Stimulated activated CD8-positive, alpha-beta memory T cell treated with anti-CD3 and anti-CD28 coated beads, Interleukin-4, amount 100 ng/mL, for 48 hours (primary cell): ENCODE results near the gene SPATS1.
"Not testable (repeated sequence)": the region's sequence is repeated elsewhere in the genome, so short reads cannot be mapped to it uniquely, and the experiment has no call there.

ENCODE experiments used
- DNase-seq: peaks from one replicate; pipeline ENCODE4 v3.0.0-alpha.2; 2020

SPATS1 gene

GRCh38 chr6:44311767-44312166, 30.7 kb upstream of the SPATS1 start:
- DNase-seq: no peak

- peak; percentile 99 for DNase-seq
These were observed 29.3 kb upstream of the SPATS1 start, which contains the start of gene AARS2 for GRCh38 chr6:44312901-44313788. AARS2 (minus strand) TSS chr6:44313347; CDS start chr6:44313323, 24 bp downstream.

- not testable (repeated sequence) for DNase-seq
These were observed 27.8 kb upstream of the SPATS1 start for GRCh38 chr6:44314657-44315056.

GRCh38 chr6:44315516-44315915, 26.9 kb upstream of the SPATS1 start:
- no peak for DNase-seq

GRCh38 chr6:44315951-44316350, 26.5 kb upstream of the SPATS1 start:
- DNase-seq: no peak

- no peak for DNase-seq
These were observed 26.0 kb upstream of the SPATS1 start for GRCh38 chr6:44316481-44316880.

GRCh38 chr6:44317136-44317631, 25.3 kb upstream of the SPATS1 start:
- not testable (repeated sequence) for DNase-seq

GRCh38 chr6:44321210-44321609, 21.2 kb upstream of the SPATS1 start:
- DNase-seq: no peak

- DNase-seq: no peak
These were observed 15.4 kb upstream of the SPATS1 start for GRCh38 chr6:44327096-44327495.

- DNase-seq: no peak
These were observed 14.7 kb upstream of the SPATS1 start for GRCh38 chr6:44327760-44328159.

- not testable (repeated sequence) for DNase-seq
These were observed 14.2 kb upstream of the SPATS1 start for GRCh38 chr6:44328203-44328602.

GRCh38 chr6:44329858-44330257, 12.6 kb upstream of the SPATS1 start:
- no peak for DNase-seq

- DNase-seq: no peak
These were observed 9.9 kb upstream of the SPATS1 start for GRCh38 chr6:44332585-44332984.

- no peak for DNase-seq
These were observed 9.1 kb upstream of the SPATS1 start for GRCh38 chr6:44333273-44333919.

- DNase-seq: no peak
These were observed 8.5 kb upstream of the SPATS1 start for GRCh38 chr6:44333942-44334341.

- DNase-seq: no peak
These were observed 6.8 kb upstream of the SPATS1 start for GRCh38 chr6:44335631-44336030.

- peak; percentile 77 for DNase-seq
These were observed 4.0 kb upstream of the SPATS1 start for GRCh38 chr6:44338228-44339122.

- DNase-seq: no peak
These were observed 3.1 kb upstream of the SPATS1 start for GRCh38 chr6:44339301-44339700.

- DNase-seq: peak; percentile 38
These were observed 2.5 kb upstream of the SPATS1 start for GRCh38 chr6:44339763-44340625.

- DNase-seq: no peak
These were observed 1.2 kb upstream of the SPATS1 start for GRCh38 chr6:44341095-44341890.

GRCh38 chr6:44342052-44342451, 398 bp upstream of the SPATS1 start:
- no peak for DNase-seq
